ENCODE data around the gene CYSTM1.
"Not testable (repeated sequence)": the region's sequence is repeated elsewhere in the genome, so short reads cannot be mapped to it uniquely, and the experiment has no call there.

Gene CYSTM1

GRCh38 chr5:140151144-140152021, 23.6 kb upstream of the CYSTM1 start:
- DNase-seq, result no peak

DNA sequence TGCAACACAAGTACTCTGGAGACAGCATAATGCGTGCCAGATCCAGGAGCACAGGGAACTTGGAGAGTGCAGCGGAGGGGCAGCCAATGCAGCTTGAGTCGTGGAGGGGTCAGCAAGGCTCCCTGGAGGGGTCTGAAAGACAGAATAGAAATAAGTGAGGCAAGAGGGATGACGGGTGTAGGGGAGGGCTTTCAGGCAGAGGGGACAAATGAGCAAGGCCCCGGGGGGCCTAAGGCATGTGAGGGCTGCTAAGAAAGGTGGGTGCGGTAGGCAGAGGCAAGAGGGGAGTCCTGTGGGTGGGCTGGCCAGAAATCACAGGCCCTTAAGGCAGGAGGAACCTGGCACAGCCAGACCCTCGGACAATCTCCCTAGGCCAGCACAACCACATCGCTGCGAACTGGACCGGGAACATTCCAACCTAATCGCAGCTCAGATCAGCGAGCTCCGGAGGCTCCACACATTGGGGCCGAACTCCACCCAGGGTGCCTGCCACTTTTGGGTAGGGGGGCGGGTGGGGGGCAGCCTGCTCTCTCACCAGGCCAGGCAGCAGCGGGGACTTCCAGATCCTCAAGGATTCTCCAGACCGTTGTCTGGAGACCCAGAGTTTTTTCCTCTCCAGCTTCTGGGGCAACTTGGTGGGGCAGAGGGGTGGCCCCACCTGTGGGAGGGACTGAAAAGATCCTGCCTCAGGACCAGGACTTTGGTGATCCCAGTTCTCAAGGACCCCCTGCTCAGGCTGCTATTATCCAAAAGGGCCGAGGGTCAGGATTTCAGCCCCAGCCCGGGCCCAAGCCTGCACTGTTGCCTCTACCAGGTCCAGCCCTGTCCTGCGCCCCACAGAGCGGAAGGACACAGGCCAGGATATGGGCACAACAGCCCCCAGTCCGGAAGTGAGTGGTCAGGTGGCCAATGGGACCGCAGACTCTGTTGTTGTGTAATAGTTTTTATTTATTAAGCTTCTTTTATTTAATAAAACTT, 22.7 kb upstream of the CYSTM1 start:
- DNase-seq, result peak; percentile 74

DNA sequence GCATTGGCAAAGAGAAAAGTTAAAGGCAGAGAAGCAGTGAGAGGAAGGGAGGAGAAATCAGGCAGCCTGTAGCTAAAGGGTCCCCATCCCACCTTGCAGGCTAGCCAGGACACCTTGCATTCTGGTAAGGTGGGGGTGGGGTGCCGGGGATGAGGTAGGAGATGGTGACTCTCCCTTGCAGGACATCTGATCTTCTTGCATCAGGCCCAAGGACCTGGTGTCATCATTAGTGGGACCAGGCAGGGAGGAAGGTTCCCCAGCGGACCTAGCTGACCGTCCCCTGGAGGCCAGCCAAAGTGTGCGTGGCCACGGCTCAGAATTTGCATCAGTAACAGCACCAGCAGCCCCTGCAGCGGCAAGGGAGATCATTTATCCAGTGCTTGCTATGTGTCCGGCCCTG, 21.7 kb upstream of the CYSTM1 start:
- no peak for DNase-seq

DNA sequence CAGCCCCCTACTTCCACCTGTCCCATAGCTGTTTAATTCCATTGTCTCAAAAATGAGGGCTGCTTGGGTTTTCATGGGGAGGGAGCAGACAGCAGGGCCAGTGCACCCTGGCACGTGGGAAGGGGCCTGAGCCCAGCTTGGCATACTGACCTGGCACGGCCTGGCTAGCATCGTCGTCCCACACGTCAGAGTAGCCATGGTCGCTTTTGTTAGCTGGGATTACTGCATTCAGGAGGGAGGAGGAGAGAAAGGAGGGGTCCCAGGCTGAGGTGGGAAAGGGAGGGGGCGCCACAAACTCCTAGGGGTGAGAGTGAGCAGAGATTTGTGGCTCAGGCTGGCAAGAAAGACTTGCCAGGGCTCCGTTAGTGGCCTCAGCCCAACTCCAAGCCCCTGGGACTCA, 21.1 kb upstream of the CYSTM1 start:
- no peak for DNase-seq

GRCh38 chr5:140154710-140155381, 20.1 kb upstream of the CYSTM1 start:
- DNase-seq, result not testable (repeated sequence)

DNA sequence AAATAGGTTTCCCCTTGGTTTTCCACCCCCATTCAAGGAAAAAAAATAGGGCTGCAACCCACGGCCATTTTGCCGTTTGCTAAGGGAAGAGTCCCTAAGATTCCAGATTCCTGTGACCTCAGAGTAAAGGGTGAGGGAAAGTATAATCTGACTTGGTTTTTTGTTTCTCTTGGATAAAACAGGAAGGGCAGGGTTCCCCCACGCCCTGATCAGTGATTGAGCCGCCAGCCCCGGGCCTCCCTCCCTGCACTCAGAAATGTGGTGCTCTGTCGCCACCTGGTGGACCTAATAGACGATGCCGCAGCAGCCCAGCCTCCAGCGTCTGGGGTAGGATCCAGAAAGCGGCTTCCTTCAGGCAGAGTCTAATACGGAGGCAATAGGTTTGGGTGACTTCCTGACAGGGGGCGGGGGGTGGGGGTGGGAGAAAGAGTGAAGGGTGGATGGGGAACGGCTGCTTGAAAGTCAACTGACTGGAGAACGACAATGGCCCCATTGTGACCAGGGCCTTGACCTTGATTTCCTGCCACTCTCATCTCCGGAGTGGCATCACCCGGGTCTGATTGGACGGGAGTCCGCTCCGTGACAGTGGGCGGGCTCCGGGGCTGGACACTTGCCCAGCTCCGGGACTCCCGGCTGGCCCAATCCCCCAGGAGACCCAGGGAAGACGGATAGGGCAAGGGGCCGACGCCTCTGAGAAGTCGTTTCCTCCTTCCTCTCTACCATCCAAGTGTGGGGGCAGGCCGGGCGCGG, 17.8 kb upstream of the CYSTM1 start:
- DNase-seq, result peak; percentile 97

GRCh38 chr5:140159014-140159927, 15.7 kb upstream of the CYSTM1 start:
- DNase-seq, result no peak

GRCh38 chr5:140162275-140162674, 12.7 kb upstream of the CYSTM1 start:
- no peak for DNase-seq

GRCh38 chr5:140162781-140163180, 12.2 kb upstream of the CYSTM1 start:
- no peak for DNase-seq

GRCh38 chr5:140165101-140165922, 9.7 kb upstream of the CYSTM1 start:
- DNase-seq, result no peak

DNA sequence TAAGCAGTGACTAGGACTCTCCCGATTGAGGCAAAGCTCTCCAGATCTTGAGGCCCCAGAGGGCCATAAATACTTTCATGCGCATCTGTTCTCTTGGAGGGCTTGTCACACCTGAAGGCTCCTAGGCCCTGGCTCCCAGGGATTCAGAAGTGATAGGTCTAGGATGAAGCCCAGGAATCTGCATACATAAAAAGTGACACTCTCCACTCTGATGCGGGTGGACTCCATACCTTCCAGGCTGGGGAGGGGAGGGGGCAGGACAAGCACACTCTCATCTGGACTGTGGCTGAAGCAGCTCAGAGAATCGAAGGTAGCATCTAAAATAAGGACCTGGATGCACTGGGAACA, 9.1 kb upstream of the CYSTM1 start:
- DNase-seq, result no peak

GRCh38 chr5:140166911-140167310, 8.1 kb upstream of the CYSTM1 start:
- DNase-seq, result no peak

DNA sequence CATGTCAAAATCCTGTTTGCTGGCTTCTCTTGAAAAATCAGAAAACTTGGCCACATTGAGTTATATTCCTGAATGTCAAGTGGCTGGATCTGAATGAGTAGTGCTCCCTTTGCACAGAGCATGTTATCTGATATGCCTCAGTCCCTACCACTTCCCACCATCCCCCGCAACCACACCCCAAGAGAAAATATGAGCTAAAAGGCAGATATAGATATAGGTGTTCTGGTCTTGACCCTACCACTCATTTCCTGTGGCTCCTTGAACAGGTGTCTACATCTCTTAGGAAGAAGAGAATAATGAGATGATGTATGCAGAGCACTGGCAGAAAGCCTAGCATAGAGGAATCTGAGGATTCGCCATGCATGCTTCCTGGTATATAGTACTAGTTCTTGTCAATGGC, 6.6 kb upstream of the CYSTM1 start:
- no peak for DNase-seq

- DNase-seq, result no peak
Observed at GRCh38 chr5:140169410-140169809, 5.6 kb upstream of the CYSTM1 start.

DNA sequence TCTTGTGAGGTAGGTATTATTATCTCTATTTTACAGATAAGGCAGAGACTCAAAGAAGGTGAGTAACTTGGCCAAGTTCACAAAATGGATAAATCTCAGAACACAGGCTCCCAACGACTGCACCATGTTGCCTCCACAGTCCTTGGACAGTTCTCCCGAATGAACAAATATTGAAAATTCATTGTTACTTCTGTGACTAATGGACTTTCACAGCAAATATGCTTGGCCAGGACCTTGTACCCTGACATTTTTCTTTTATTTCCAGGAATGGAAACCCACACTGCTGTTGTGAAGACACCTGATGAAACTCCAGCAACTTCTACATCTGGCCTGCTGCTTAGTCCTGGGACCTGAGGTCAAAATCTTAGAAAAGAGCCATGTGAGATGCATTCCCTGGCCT, 2.5 kb upstream of the CYSTM1 start:
- no peak for DNase-seq

DNA sequence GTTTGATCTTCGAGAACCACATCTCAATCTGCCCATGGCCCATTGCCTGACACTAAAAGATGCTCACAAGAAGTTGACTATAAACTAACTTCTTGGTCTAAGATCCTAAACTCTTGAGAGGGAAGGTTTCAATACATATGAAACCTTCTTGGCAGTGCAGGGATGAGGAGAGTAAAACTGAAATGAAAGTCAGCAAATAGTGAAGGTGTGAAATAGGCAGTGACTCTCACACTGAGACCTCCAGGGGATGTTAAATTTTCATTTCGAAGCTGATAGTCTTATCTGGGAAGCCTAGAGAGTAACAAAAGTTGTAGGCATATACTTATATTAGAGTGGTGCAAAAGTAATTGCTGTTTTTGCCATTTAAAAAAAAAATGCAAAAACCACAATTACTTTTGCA, 974 bp upstream of the CYSTM1 start:
- no peak for DNase-seq

DNA sequence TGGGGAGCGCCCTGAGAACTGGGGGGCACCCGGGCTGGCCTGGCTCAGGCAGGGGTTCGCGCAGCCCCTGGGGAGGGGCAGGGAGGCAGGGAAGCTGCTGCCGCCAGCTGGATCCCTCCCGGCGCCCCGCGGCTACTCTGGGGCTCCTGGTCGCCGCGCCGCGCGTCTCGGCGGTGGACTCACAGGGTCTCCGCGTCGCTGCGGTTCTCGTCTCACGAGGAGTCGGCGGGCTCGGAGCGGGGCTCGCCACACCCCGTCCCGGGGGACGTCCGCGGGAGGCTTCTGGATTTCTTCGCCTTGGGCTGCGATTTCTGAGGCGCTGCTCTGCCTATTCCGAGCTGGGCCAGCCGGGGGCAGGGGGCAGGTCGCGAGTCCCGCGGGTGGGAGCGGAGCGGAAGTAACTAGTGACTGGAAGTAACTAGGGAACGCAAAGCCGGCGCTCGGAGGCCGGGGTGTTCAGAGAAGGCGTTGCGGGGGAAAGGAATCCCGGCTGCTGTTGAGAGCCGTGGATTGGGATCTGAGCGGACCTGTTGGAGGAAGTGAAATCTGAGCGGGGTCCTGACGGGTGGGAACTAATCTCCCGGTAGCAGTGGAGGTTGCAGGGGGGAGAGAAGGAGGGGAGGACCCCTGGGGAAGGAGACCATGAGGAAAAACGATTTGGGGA, 511 bp downstream of the CYSTM1 start:
- peak; percentile 92 for DNase-seq

DNA sequence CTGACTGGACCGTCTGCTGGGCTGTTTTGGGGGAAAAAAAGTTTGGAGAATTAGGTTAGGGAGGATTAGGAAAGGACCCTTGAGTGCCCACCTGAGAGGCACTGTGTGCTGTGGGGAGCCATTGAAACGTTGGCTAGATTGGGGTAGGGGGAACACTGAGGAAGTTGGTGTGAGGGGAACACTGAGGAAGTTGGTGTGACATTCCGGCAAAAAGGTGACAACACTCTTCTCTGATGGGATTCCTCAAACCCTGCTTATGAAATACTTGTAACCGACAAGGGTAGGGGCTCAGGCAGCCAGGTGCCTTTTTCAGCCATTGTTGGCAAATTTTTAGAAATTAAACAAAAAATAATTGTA, 1.0 kb downstream of the CYSTM1 start:
- no peak for DNase-seq

DNA sequence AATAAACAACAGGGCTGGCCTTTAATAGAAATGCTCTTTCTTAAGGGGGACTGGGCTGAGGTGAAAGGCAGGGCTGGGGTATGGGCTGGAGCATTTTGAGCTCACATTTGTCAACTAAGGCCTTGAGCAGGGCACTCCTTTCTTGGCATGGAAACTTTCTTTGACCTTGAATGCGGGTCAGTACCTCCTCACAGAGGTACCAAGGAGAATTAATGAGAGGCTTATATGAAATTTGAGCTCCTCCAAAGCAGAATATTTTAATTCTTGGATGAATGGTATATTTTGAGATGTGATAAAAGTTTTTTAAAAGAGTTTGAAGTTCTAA, 3.1 kb downstream of the CYSTM1 start:
- DNase-seq, result peak; percentile 35

DNA sequence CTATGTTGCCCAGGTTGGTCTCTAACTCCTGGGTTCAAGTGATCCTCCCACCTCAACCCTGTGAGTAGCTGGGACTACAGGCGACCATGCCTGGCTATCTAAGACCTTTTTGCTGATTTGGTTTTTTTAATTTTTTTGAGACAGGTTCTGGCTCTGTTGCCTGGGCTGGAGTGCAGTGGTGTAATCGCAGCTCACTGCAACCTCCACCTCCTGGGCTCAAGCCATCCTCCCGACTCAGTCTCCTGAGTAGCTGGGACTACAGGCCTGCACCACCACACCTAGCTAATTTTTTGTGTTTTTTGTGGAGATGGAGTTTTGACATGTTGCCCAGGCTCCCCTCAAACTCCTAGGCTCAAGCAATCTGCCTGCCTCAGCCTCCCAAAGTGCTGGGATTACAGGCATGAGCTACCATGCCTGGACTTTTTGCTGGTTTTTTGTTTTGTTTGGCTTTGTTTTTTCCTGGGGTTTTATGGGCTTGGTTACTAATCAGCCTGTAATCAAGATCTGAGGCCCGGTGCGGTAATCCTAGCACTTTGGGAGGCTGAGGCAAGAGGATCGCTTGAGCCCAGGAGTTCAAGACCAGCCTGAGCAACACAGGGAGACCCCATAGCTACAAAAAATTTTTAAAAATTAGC, 3.6 kb downstream of the CYSTM1 start:
- no peak for DNase-seq

Data from eye (tissue), 1 donor.